HG03045 (cell line): Measurements from ENCODE around the gene ARL5B.

Source experiments
- ATAC-seq: cut with Tn5 transposase; IDR thresholded peaks from one replicate; pipeline ENCODE4 v1.9.1; 2021; ENCODE audit warnings: mild to moderate bottlenecking, moderate library complexity; ENCODE audit not compliant: unreplicated experiment

The ARL5B gene

GRCh38 chr10:18658271-18659124 lies 733 bp upstream of the ARL5B start:
- peak; percentile 0 for ATAC-seq

- peak; percentile 16 for ATAC-seq
These were observed 746 bp downstream of the ARL5B start for GRCh38 chr10:18659819-18660535.

DNA sequence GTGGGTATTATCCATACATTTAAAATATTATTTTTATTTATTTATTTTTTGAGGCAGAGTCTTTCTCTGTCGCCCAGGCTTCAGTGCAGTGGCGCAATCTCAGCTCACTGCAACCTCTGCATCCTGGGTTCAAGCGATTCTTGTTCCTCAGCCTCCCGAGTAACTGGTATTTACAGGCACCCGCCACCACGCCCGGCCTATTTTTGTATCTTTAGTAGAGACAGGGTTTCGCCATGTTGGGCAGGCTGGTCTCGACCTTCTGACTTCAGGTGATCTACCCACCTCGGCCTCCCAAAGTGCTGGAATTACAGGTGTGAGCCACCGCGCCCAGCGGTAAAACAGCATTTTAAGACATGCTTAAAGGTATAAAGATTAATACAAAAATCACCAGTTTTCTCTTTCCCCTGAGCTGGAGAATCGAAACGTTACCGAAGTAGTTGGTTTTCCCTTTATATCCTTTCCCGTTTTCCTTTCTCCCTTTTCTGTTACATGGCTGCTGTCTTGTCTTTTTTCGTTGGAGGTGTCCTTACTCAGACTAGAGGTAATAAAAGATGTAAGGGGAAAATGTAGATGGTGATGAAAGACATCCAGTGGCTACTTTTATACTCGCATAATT lies 1.7 kb downstream of the ARL5B start:
- no peak for ATAC-seq

DNA sequence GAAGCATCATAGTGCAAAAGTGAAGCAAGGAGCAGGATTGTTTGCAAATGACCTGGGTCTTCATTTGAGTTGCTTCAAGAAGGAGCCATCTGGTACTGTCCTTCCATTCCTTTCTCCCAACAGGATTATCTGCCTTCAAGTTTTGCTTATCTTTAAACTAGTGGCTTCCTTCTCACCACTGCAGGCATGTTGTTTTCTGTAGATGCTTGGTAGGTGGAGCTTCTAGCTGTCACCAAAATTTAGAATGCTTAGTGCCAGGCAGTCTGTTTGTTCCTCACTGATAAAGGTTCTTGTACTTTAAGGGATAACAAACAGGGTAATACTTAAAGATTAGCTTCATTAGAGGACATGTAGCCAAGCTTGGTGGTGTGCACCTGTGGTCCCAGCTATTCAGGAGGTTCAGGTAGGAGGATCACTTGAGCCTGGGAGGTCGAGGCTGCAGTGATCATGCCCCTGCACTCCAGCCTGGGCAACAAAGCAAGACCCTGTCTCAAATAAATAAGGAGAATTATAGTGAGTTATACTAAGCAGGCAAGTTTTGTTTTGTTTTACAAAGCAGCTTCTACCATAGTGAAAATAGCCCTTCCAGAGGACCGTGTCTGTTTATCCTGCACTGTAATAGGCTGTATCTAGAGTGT lies 5.7 kb downstream of the ARL5B start:
- ATAC-seq = no peak

- no peak for ATAC-seq
These were observed 6.8 kb downstream of the ARL5B start for GRCh38 chr10:18665815-18666558.

- ATAC-seq = no peak
These were observed 7.6 kb downstream of the ARL5B start for GRCh38 chr10:18666810-18667209.

DNA sequence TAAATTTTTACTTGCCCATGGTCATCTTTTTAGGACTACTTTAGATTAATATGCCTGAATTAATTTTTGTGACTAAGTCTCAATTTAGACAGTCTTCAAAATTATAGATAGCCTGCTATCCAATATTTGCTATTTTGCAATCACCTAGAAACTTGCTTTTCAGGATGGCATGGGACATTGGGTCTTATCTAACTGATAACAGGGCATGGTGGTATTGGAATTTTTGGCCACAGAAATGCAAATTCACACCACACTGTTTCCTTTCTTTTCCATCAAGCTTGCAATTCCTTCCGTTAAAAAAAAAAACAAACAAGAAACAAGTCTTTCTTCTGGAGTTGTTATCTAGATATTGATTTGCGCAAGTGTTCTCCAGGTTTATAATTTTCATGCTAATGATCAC lies 8.8 kb downstream of the ARL5B start:
- ATAC-seq = no peak

- ATAC-seq = no peak
These were observed 16.0 kb downstream of the ARL5B start for GRCh38 chr10:18675086-18675801.

- ATAC-seq = no peak
These were observed 21.5 kb downstream of the ARL5B start for GRCh38 chr10:18680754-18681153.

GRCh38 chr10:18681366-18681765 lies 22.1 kb downstream of the ARL5B start:
- no peak for ATAC-seq

- no peak for ATAC-seq
These were observed 22.8 kb downstream of the ARL5B start for GRCh38 chr10:18681971-18682411.

DNA sequence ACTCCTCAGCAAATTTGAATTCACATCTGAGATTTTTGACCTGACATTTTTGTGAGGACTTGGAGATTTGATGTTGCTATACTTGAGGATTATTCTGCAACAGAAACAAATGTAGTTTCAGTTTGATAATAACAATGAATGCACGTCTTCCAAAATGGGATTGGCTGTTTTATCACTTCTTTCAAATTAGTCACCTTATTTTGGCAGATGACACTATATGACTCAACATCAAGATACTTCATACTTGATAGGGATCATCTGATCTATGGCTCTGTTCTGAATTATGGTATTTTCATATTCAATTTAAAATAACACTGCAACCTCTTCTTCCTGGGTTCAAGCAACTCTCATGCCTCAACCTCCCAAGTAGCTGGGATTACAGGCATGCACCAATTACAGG lies 24.2 kb downstream of the ARL5B start:
- no peak for ATAC-seq

GRCh38 chr10:18684416-18684815 lies 25.2 kb downstream of the ARL5B start:
- ATAC-seq = no peak

- no peak for ATAC-seq
These were observed 25.7 kb downstream of the ARL5B start for GRCh38 chr10:18684953-18685352.

DNA sequence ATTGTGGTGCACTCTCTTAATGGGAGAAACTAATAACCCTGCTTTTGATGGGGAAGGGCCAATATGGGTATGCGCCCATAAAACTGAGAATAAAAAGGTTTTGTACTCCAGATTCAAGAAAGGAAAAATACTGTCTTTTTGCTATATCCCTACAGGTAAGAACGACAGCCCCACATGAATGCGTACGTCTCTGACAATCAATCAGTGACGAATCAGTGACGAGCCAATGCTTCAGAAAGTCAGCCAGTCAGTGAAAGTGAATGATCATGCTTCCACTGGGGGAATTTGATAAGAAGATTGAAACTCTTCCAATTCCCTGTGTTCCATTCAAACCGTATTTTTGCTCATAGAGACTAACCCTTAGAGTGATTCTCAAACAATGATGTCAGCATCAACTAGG lies 26.3 kb downstream of the ARL5B start:
- no peak for ATAC-seq

- ATAC-seq = no peak
These were observed 28.0 kb downstream of the ARL5B start for GRCh38 chr10:18687195-18687594.

DNA sequence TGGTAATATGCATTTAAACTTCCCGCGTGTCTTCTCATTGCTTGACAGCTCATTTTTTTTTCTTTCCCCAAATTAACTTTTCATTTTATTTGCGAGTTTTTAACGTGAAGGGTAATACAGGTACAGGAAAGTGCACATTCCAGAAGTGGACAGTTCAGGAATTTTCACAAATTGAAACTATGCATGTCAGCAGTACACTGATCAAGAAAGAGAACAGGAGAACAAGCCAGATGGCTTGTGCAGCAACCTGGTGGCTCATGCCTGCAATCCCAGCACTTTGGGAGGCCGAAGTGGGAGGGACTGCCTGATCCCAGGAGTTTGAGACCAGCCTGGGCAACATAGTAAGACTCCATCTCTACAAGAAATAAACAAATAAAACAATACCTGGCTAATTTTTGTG lies 28.5 kb downstream of the ARL5B start:
- no peak for ATAC-seq

- no peak for ATAC-seq
These were observed 30.3 kb downstream of the ARL5B start for GRCh38 chr10:18689498-18689897.

GRCh38 chr10:18690541-18690940 lies 31.3 kb downstream of the ARL5B start:
- no peak for ATAC-seq
